ENCODE data around the gene IKZF3. TPM values are rescaled to one million over a fixed set of nuclear protein-coding genes. Genes with fewer than 3 reads are reported as not detected.

The IKZF3 gene
- polyA plus RNA-seq, 2 donors, result 0.52 to 0.84 TPM

- H3K4me3 ChIP-seq (ENCODE audit: low read depth in 1 of 2, low read length in 2 of 2), result no peak overlapping the region
- H3K36me3 ChIP-seq (ENCODE audit: control insufficient read depth in 2 of 2, insufficient read depth in 2 of 2, low read length in 1 of 2), result peaks cover 14 to 43% of the 10 kb centered on the region in 2 donors
- H3K9me3 ChIP-seq (ENCODE audit: control insufficient read depth in 2 of 2, insufficient read depth in 1 of 2, low read depth in 1 of 2, low read length in 1 of 2), result no peaks in the 10 kb centered on the region
- WGBS, 2 donors, result 87 to 88% methylated on average over 20 of the region's 20 CpGs
- H3K27me3 ChIP-seq (ENCODE audit: control insufficient read depth in 1 of 2, insufficient read depth in 2 of 2, low read length in 2 of 2), result no peaks in the 10 kb centered on the region
- no peak overlapping the region for H3K27ac ChIP-seq (ENCODE audit: low read depth in 2 of 2, low read length in 1 of 2)
- H3K4me1 ChIP-seq (ENCODE audit: control insufficient read depth in 2 of 2, insufficient read depth in 2 of 2, low read length in 1 of 2), result peaks cover 9 to 19% of the 10 kb centered on the region in 2 donors
These were observed 153.8 kb downstream of the IKZF3 start for GRCh38 chr17:39709998-39710964.

DNA sequence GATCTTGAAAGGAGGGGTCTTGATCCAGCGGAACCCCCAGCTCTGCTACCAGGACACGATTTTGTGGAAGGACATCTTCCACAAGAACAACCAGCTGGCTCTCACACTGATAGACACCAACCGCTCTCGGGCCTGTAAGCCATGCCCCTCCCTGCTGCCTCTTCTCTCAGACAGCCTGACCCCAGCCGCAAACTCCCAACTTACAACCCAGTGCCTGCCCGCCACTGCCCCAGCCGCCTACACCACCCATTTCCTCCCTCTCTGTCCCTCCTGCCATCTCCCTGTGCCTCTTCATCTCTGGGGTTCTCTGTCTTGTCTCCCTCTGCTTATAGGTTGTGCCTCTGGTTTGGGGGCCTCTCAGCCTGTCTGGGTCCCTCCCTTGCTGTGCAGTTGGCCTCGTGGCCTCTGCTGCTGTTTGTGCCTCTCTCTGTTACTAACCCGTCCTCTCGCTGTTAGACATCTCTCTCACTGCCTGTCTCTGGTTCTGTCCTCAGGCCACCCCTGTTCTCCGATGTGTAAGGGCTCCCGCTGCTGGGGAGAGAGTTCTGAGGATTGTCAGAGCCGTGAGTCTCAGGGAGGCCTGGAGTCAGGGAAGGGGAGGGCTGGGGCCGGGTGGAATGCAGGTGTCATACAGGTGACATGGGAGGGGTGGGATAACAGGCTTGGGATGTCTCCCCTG lies 154.7 kb downstream of the IKZF3 start:
- H3K9me3 ChIP-seq (ENCODE audit: control insufficient read depth in 2 of 2, insufficient read depth in 1 of 2, low read depth in 1 of 2, low read length in 1 of 2), result no peaks in the 10 kb centered on the region
- no peak overlapping the region for H3K27ac ChIP-seq (ENCODE audit: low read depth in 2 of 2, low read length in 1 of 2)
- H3K4me1 ChIP-seq (ENCODE audit: control insufficient read depth in 2 of 2, insufficient read depth in 2 of 2, low read length in 1 of 2), result peaks cover 7 to 27% of the 10 kb centered on the region in 2 donors
- 83 to 90% methylated on average over 14 of the region's 14 CpGs for WGBS, 2 donors
- H3K27me3 ChIP-seq (ENCODE audit: control insufficient read depth in 1 of 2, insufficient read depth in 2 of 2, low read length in 2 of 2), result no peaks in the 10 kb centered on the region
- H3K36me3 ChIP-seq (ENCODE audit: control insufficient read depth in 2 of 2, insufficient read depth in 2 of 2, low read length in 1 of 2), result peaks cover 14 to 39% of the 10 kb centered on the region in 2 donors
- no peak overlapping the region for H3K4me3 ChIP-seq (ENCODE audit: low read depth in 1 of 2, low read length in 2 of 2)

Other genes starting within 250 kb of the IKZF3 start
- 1 to 10 TPM in 1 of 2 donors, under 1 TPM in 1; 0.43 to 1.2 TPM for gene PPP1R1B, start 237.4 kb downstream of the IKZF3 start, polyA plus RNA-seq
- 10 to 100 TPM; 44.6 to 44.9 TPM for gene STARD3, start 227.2 kb downstream of the IKZF3 start, polyA plus RNA-seq
- gene TCAP, start 199.0 kb downstream of the IKZF3 start, polyA plus RNA-seq, result under 1 TPM; 0.78 to 0.88 TPM
- 1 to 10 TPM; 1.8 to 2.2 TPM for gene PNMT, start 195.9 kb downstream of the IKZF3 start, polyA plus RNA-seq
- gene PGAP3, start 176.3 kb downstream of the IKZF3 start, polyA plus RNA-seq, result 10 to 100 TPM; 28.8 to 40.0 TPM
- 10 to 100 TPM; 68.4 to 98.1 TPM for gene ERBB2, start 164.2 kb downstream of the IKZF3 start, polyA plus RNA-seq
- gene MIEN1, start 133.8 kb downstream of the IKZF3 start, polyA plus RNA-seq, result 10 to 100 TPM; 57.5 to 98.6 TPM
- 10 to 100 TPM; 43.7 to 55.0 TPM for gene GRB7, start 126.4 kb downstream of the IKZF3 start, polyA plus RNA-seq
- gene ZPBP2, start 3.9 kb upstream of the IKZF3 start, polyA plus RNA-seq, result not detected
- 1 to 10 TPM; 3.1 to 7.7 TPM for gene GSDMB, start 54.3 kb upstream of the IKZF3 start, polyA plus RNA-seq
- gene ORMDL3, start 63.3 kb upstream of the IKZF3 start, polyA plus RNA-seq, result 10 to 100 TPM; 21.8 to 23.0 TPM
- not detected for gene LRRC3C, start 63.4 kb upstream of the IKZF3 start, polyA plus RNA-seq
- gene GSDMA, start 98.7 kb upstream of the IKZF3 start, polyA plus RNA-seq, result under 1 TPM; 0.59 to 0.98 TPM
- gene PSMD3, start 116.5 kb upstream of the IKZF3 start, polyA plus RNA-seq, result 10 to 100 TPM; 48.9 to 79.6 TPM
- gene CSF3, start 151.1 kb upstream of the IKZF3 start, polyA plus RNA-seq, result under 1 TPM; 0.26 to 0.29 TPM
- 10 to 100 TPM; 37.7 to 43.7 TPM for gene MED24, start 190.1 kb upstream of the IKZF3 start, polyA plus RNA-seq
- gene THRA, start 198.7 kb upstream of the IKZF3 start, polyA plus RNA-seq, result 10 to 100 TPM; 10.5 to 11.0 TPM
- gene NR1D1, start 236.3 kb upstream of the IKZF3 start, polyA plus RNA-seq, result 10 to 100 TPM; 23.6 to 24.6 TPM

All from esophagus (tissue), 2 donors.